Measurements from ENCODE around the gene PALMD. TPM values are rescaled to one million over a fixed set of nuclear protein-coding genes. Genes with fewer than 3 reads are reported as not detected.

PALMD gene
- total RNA-seq, 1 experiment from 2014 or later = 0.05 TPM

GRCh38 chr1:99646868-99647267 lies 955 bp downstream of the PALMD start:
- no peak overlapping the region for H3K27ac ChIP-seq (ENCODE audit: low read length)
- no peaks in the 10 kb centered on the region for H3K4me1 ChIP-seq (ENCODE audit: control insufficient read depth, insufficient read depth, low read length)
- in situ Hi-C loops (cut with HindIII; ENCODE audit: low pct_unique_long_range_greater_than_20kb, low sequenced_read_pairs) = no loop called here
- TF ChIP-seq CTCF (IDR thresholded peaks at IDR 0.05) = no peak
- TF ChIP-seq REST (IDR thresholded peaks at IDR 0.05; ENCODE audit: insufficient read depth in 1 of 2, low read depth in 2 of 2, low read length in 1 of 2) = no peak
- TF ChIP-seq SIN3A (IDR thresholded peaks at IDR 0.05; ENCODE audit: borderline replicate concordance, insufficient read depth, low read depth, low read length) = no peak
- no peak for TF ChIP-seq TCF7L2 (IDR thresholded peaks at IDR 0.05; ENCODE audit: low read depth, low read length)
- no peak for TF ChIP-seq POLR2AphosphoS5 (IDR thresholded peaks at IDR 0.05; ENCODE audit: low read depth, low read length)
- DNase-seq (ENCODE audit: low read depth, low spot score) (no peak), ATAC-seq (no peak)
- H3K4me3 ChIP-seq (ENCODE audit: low read depth in 2 of 2, low read length in 2 of 2) = no peak overlapping the region
- no TSS peak for BruUV-seq (replicated peaks)
- no peaks in the 10 kb centered on the region for H3K27me3 ChIP-seq (ENCODE audit: control insufficient read depth, insufficient read depth, low read length)
- CTCF ChIA-PET = interaction anchor here (0.6 kb wide), 1 partner anchor 1388 kb away, joined by 3 read pairs; no protein-coding TSS in a partner anchor
- intact Hi-C loops (cut with micrococcal nuclease; ENCODE audit: unreplicated experiment) = no loop called here
- POLR2A ChIA-PET = no interaction called here
- no peaks in the 10 kb centered on the region for H3K9me3 ChIP-seq (ENCODE audit: control insufficient read depth, insufficient read depth, low read depth, low read length)
- H3K36me3 ChIP-seq (ENCODE audit: control insufficient read depth, insufficient read depth, low read length) = no peaks in the 10 kb centered on the region

GRCh38 chr1:99647490-99647889 lies 1.6 kb downstream of the PALMD start:
- in situ Hi-C loops (cut with HindIII; ENCODE audit: low pct_unique_long_range_greater_than_20kb, low sequenced_read_pairs) (no loop called here), intact Hi-C loops (cut with micrococcal nuclease; ENCODE audit: unreplicated experiment) (no loop called here)
- no peaks in the 10 kb centered on the region for H3K27me3 ChIP-seq (ENCODE audit: control insufficient read depth, insufficient read depth, low read length)
- ATAC-seq = no peak
- TF ChIP-seq SIN3A (IDR thresholded peaks at IDR 0.05; ENCODE audit: borderline replicate concordance, insufficient read depth, low read depth, low read length) (no peak), REST (IDR thresholded peaks at IDR 0.05; ENCODE audit: insufficient read depth in 1 of 2, low read depth in 2 of 2, low read length in 1 of 2) (no peak), CTCF (IDR thresholded peaks at IDR 0.05) (no peak), TCF7L2 (IDR thresholded peaks at IDR 0.05; ENCODE audit: low read depth, low read length) (no peak), POLR2AphosphoS5 (IDR thresholded peaks at IDR 0.05; ENCODE audit: low read depth, low read length) (no peak)
- no peaks in the 10 kb centered on the region for H3K9me3 ChIP-seq (ENCODE audit: control insufficient read depth, insufficient read depth, low read depth, low read length)
- ChIA-PET POLR2A (no interaction called here), CTCF (no interaction called here)
- no peak for DNase-seq (ENCODE audit: low read depth, low spot score)
- no peak overlapping the region for H3K4me3 ChIP-seq (ENCODE audit: low read depth in 2 of 2, low read length in 2 of 2)
- no peak overlapping the region for H3K27ac ChIP-seq (ENCODE audit: low read length)
- BruUV-seq (replicated peaks) = no TSS peak
- H3K4me1 ChIP-seq (ENCODE audit: control insufficient read depth, insufficient read depth, low read length) = no peaks in the 10 kb centered on the region
- no peaks in the 10 kb centered on the region for H3K36me3 ChIP-seq (ENCODE audit: control insufficient read depth, insufficient read depth, low read length)

Data from Panc1 (cell line).